Astrocyte (in vitro differentiated cells and primary cell): ENCODE measurements around the gene KMT2A. TPM values are rescaled to one million over a fixed set of nuclear protein-coding genes. Genes with fewer than 3 reads are reported as not detected.

Source experiments
- DNase-seq: peaks from one replicate; pipeline ENCODE4 v3.0.0-alpha.2; 2010; ENCODE audit warnings: low read depth
- FAIRE-seq: peaks from 2 replicates; lab custom pipeline; 2011; peaks lifted over from hg19 to GRCh38; lab: Jason Lieb, UNC
- H2AFZ ChIP-seq: 2 replicates; pipeline ENCODE4 v1.6.0; 2012; ENCODE audit warnings: low read depth, low read length, inconsistent platforms
- H3K27ac ChIP-seq: 2 replicates; pipeline ENCODE4 v1.5.1; 2011; ENCODE audit warnings: low read depth, low read length, inconsistent platforms
- H3K27me3 ChIP-seq: 2 replicates; pipeline ENCODE4 v1.6.0; 2011; ENCODE audit warnings: low read length, inconsistent platforms; ENCODE audit not compliant: insufficient read depth
- H3K36me3 ChIP-seq: 2 replicates; pipeline ENCODE4 v1.5.1; 2011; ENCODE audit warnings: low read length, inconsistent platforms; ENCODE audit not compliant: insufficient read depth
- H3K4me1 ChIP-seq: 2 replicates; pipeline ENCODE4 v1.5.1; 2011; ENCODE audit warnings: low read length, inconsistent platforms; ENCODE audit not compliant: insufficient read depth
- H3K4me2 ChIP-seq: 2 replicates; pipeline ENCODE4 v1.6.0; 2012; ENCODE audit warnings: low read length, inconsistent platforms
- H3K4me3 ChIP-seq: 2 replicates; pipeline ENCODE4 v1.5.1; 2011; ENCODE audit warnings: low read depth, mild to moderate bottlenecking, low read length, inconsistent platforms; ENCODE audit not compliant: insufficient read depth
- H3K79me2 ChIP-seq: 2 replicates; pipeline ENCODE4 v1.6.0; 2012; ENCODE audit warnings: mild to moderate bottlenecking, low read length, inconsistent platforms; ENCODE audit not compliant: insufficient read depth
- H3K9ac ChIP-seq: 2 replicates; pipeline ENCODE4 v1.6.0; 2012; ENCODE audit warnings: mild to moderate bottlenecking, low read length, inconsistent platforms
- H3K9me3 ChIP-seq: 2 replicates; pipeline ENCODE4 v1.5.1; 2012; ENCODE audit warnings: low read depth, mild to moderate bottlenecking, low read length, inconsistent platforms; ENCODE audit not compliant: insufficient read depth
- H4K20me1 ChIP-seq: 2 replicates; pipeline ENCODE4 v1.6.0; 2012; ENCODE audit warnings: low read length, inconsistent platforms; ENCODE audit not compliant: insufficient read depth
- H3K27ac Mint-ChIP-seq: one replicate; pipeline ENCODE4 v1.8.0; 2021; ENCODE audit warnings: mild to moderate bottlenecking, mixed read lengths; ENCODE audit not compliant: unreplicated experiment
- H3K27me3 Mint-ChIP-seq: one replicate; pipeline ENCODE4 v1.8.0; 2021; ENCODE audit warnings: low read depth, mixed read lengths; ENCODE audit not compliant: unreplicated experiment
- H3K36me3 Mint-ChIP-seq: one replicate; pipeline ENCODE4 v1.8.0; 2021; ENCODE audit warnings: low read depth, mixed read lengths; ENCODE audit not compliant: unreplicated experiment
- H3K4me1 Mint-ChIP-seq: one replicate; pipeline ENCODE4 v1.8.0; 2021; ENCODE audit warnings: low read depth, mixed read lengths; ENCODE audit not compliant: unreplicated experiment
- H3K4me3 Mint-ChIP-seq: one replicate; pipeline ENCODE4 v1.8.0; 2021; ENCODE audit warnings: mild to moderate bottlenecking, moderate library complexity, mixed read lengths; ENCODE audit not compliant: unreplicated experiment
- H3K9me3 Mint-ChIP-seq: one replicate; pipeline ENCODE4 v1.8.0; 2021; ENCODE audit warnings: mild to moderate bottlenecking, mixed read lengths; ENCODE audit not compliant: unreplicated experiment
- EZH2 ChIP-seq: IDR thresholded peaks from 2 replicates; pipeline ENCODE4 v1.6.1; 2012; ENCODE audit warnings: mild to moderate bottlenecking, low read length, inconsistent platforms; ENCODE audit not compliant: insufficient read depth
- total RNA-seq: library from RNA; stranded (reverse); gene quantifications from 2 replicates; pipeline ENCODE4 v1.2.1, GENCODE V29; 2021
- TF ChIP-seq, protein P1 (sequence below): IDR thresholded peaks from 2 replicates; pipeline ENCODE4 v1.5.1; 2011; ENCODE audit warnings: low read depth, mild to moderate bottlenecking, inconsistent platforms, low read length, moderate library complexity; ENCODE audit not compliant: insufficient read depth

Gene KMT2A
- total RNA-seq, 1 donor from 2014 or later, result 60.0 TPM

DNA sequence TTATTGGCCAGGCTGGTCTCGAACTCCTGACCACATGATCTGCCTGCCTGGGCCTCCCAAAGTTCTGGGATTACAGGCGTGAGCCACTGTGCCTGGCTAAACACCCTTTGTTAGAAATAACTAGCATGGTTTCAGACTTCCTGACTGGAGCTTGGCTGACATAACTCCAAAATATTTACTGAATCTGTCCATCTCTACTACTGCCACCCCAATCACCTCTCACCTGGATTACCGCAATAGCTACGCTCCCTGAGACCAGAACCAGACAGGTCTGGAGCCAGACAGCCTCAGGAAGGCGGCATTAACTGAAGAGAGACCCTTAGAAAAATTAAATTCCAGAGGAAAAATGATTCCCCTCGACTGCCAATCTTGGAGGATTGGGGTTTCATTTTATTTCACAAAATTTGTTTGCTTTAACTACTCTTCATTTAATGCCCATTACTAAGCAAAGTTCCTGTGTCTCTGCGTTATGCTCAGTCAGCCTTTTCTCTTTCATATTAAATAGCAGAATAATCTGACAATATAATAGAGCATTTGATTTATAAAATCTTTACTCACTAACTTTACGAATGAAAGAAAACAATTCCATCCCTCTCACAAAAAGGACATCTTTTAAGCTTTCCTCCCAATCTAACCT is 107.8 kb downstream of the KMT2A start:
- DNase-seq (no peak), FAIRE-seq (no peak)
- H3K36me3 Mint-ChIP-seq, result peaks cover 21% of the 10 kb centered on the region
- Histone ChIP-seq H4K20me1 (no peaks in the 10 kb centered on the region), H3K9ac (no peak overlapping the region), H3K79me2 (no peaks in the 10 kb centered on the region), H3K36me3 (peaks cover 2% of the 10 kb centered on the region), H3K27ac (no peak overlapping the region), H3K27me3 (no peaks in the 10 kb centered on the region), H3K4me3 (no peak overlapping the region), H3K4me1 (no peaks in the 10 kb centered on the region), H2AFZ (no peak overlapping the region), H3K9me3 (no peaks in the 10 kb centered on the region), H3K4me2 (no peak overlapping the region)
- H3K27ac Mint-ChIP-seq, result no peak overlapping the region
- no peaks in the 10 kb centered on the region for H3K9me3 Mint-ChIP-seq
- peaks cover 2% of the 10 kb centered on the region for H3K27me3 Mint-ChIP-seq
- no peaks in the 10 kb centered on the region for H3K4me1 Mint-ChIP-seq
- H3K4me3 Mint-ChIP-seq, result no peak overlapping the region
- TF ChIP-seq, protein P1, sequence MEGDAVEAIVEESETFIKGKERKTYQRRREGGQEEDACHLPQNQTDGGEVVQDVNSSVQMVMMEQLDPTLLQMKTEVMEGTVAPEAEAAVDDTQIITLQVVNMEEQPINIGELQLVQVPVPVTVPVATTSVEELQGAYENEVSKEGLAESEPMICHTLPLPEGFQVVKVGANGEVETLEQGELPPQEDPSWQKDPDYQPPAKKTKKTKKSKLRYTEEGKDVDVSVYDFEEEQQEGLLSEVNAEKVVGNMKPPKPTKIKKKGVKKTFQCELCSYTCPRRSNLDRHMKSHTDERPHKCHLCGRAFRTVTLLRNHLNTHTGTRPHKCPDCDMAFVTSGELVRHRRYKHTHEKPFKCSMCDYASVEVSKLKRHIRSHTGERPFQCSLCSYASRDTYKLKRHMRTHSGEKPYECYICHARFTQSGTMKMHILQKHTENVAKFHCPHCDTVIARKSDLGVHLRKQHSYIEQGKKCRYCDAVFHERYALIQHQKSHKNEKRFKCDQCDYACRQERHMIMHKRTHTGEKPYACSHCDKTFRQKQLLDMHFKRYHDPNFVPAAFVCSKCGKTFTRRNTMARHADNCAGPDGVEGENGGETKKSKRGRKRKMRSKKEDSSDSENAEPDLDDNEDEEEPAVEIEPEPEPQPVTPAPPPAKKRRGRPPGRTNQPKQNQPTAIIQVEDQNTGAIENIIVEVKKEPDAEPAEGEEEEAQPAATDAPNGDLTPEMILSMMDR, result no peak
- TF ChIP-seq EZH2, result no peak

- H3K36me3 ChIP-seq, result peaks cover 2% of the 10 kb centered on the region
- no peaks in the 10 kb centered on the region for H3K4me1 Mint-ChIP-seq
- H3K36me3 Mint-ChIP-seq, result peaks cover 21% of the 10 kb centered on the region
- H4K20me1 ChIP-seq, result no peaks in the 10 kb centered on the region
- no peak overlapping the region for H3K27ac Mint-ChIP-seq
- H3K4me3 Mint-ChIP-seq, result no peak overlapping the region
- H3K4me3 ChIP-seq, result no peak overlapping the region
- no peaks in the 10 kb centered on the region for H3K4me1 ChIP-seq
- DNase-seq (no peak), FAIRE-seq (no peak)
- no peaks in the 10 kb centered on the region for H3K9me3 Mint-ChIP-seq
- H3K27me3 Mint-ChIP-seq, result peaks cover 2% of the 10 kb centered on the region
- no peak overlapping the region for H3K4me2 ChIP-seq
- H3K27ac ChIP-seq, result no peak overlapping the region
- no peaks in the 10 kb centered on the region for H3K79me2 ChIP-seq
- no peaks in the 10 kb centered on the region for H3K9me3 ChIP-seq
- no peaks in the 10 kb centered on the region for H3K27me3 ChIP-seq
- H2AFZ ChIP-seq, result no peak overlapping the region
- H3K9ac ChIP-seq, result no peak overlapping the region
- TF ChIP-seq, protein P1, result no peak
- TF ChIP-seq EZH2, result no peak
Measured at GRCh38 chr11:118544647-118545010, 108.3 kb downstream of the KMT2A start.

GRCh38 chr11:118545533-118545932 is 109.2 kb downstream of the KMT2A start:
- TF ChIP-seq EZH2, result no peak
- TF ChIP-seq, protein P1, result no peak
- no peak overlapping the region for H3K27ac Mint-ChIP-seq

More at GRCh38 chr11:118545533-118545932, 109.2 kb downstream of the KMT2A start:
- Mint-ChIP-seq H3K27me3 (peaks cover 2% of the 10 kb centered on the region), H3K9me3 (no peaks in the 10 kb centered on the region), H3K4me3 (no peak overlapping the region), H3K36me3 (peaks cover 21% of the 10 kb centered on the region), H3K4me1 (no peaks in the 10 kb centered on the region)
- FAIRE-seq (no peak), DNase-seq (no peak)
- Histone ChIP-seq H3K4me1 (no peaks in the 10 kb centered on the region), H3K27me3 (no peaks in the 10 kb centered on the region), H3K36me3 (peaks cover 2% of the 10 kb centered on the region), H2AFZ (no peak overlapping the region), H3K4me2 (no peak overlapping the region), H3K9me3 (no peaks in the 10 kb centered on the region), H4K20me1 (no peaks in the 10 kb centered on the region), H3K79me2 (no peaks in the 10 kb centered on the region), H3K9ac (no peak overlapping the region), H3K27ac (no peak overlapping the region), H3K4me3 (no peak overlapping the region)
